ENCODE data around the gene ATAD2B. TPM values are rescaled to one million over a fixed set of nuclear protein-coding genes. Genes with fewer than 3 reads are reported as not detected.

ATAD2B gene
- total RNA-seq, 1 donor from 2014 or later, result 24.0 TPM

- H3K4me1 ChIP-seq, result peaks cover 9% of the 10 kb centered on the region
- intact Hi-C loops (cut with DNase I), result no loop called here
- no peak for TF ChIP-seq CTCF (IDR thresholded peaks at IDR 0.05)
Measured at GRCh38 chr2:23939987-23940717, 13.2 kb upstream of the ATAD2B start, which contains the start of gene UBXN2A. UBXN2A (plus strand) TSS chr2:23940463; CDS start chr2:23958315, 17,852 bp downstream.

GRCh38 chr2:23934259-23934658 is 7.3 kb upstream of the ATAD2B start:
- ATAC-seq (no peak), DNase-seq (no peak)
- Histone ChIP-seq H3K27me3 (no peaks in the 10 kb centered on the region), H3K4me3 (no peak overlapping the region), H3K9me3 (no peaks in the 10 kb centered on the region), H3K36me3 (no peaks in the 10 kb centered on the region), H3K4me1 (no peaks in the 10 kb centered on the region), H3K27ac (no peak overlapping the region)
- intact Hi-C loops (cut with DNase I), result no loop called here
- no peak for TF ChIP-seq CTCF (IDR thresholded peaks at IDR 0.05)

More at GRCh38 chr2:23939987-23940717, 13.2 kb upstream of the ATAD2B start, which contains the start of gene UBXN2A:
- ATAC-seq (peak; percentile 97), DNase-seq (peak; percentile 90)
- Histone ChIP-seq H3K36me3 (no peaks in the 10 kb centered on the region), H3K9me3 (no peaks in the 10 kb centered on the region), H3K27ac (peak within 1 kb of the TSS; percentile 83), H3K27me3 (no peaks in the 10 kb centered on the region), H3K4me3 (peak within 1 kb of the TSS; percentile 77)

GRCh38 chr2:23926290-23926749 is 603 bp downstream of the ATAD2B start:
- Histone ChIP-seq H3K27me3 (no peaks in the 10 kb centered on the region), H3K4me1 (peaks cover 17% of the 10 kb centered on the region), H3K9me3 (no peaks in the 10 kb centered on the region), H3K4me3 (peak overlapping the region; percentile 92), H3K27ac (peak overlapping the region; percentile 94), H3K36me3 (no peaks in the 10 kb centered on the region)
- no peak for TF ChIP-seq CTCF (IDR thresholded peaks at IDR 0.05)
- intact Hi-C loops (cut with DNase I), result no loop called here
- DNase-seq, result no peak
- peak; percentile 45 for ATAC-seq

GRCh38 chr2:23925702-23926289 is 1.1 kb downstream of the ATAD2B start:
- DNase-seq (no peak), ATAC-seq (peak; percentile 65)
- Histone ChIP-seq H3K36me3 (no peaks in the 10 kb centered on the region), H3K4me1 (peaks cover 18% of the 10 kb centered on the region), H3K9me3 (no peaks in the 10 kb centered on the region), H3K27ac (peak overlapping the region; percentile 94), H3K27me3 (no peaks in the 10 kb centered on the region), H3K4me3 (peak overlapping the region; percentile 92)
- intact Hi-C loops (cut with DNase I), result no loop called here
- TF ChIP-seq CTCF (IDR thresholded peaks at IDR 0.05), result no peak

- ATAC-seq, result no peak
- Histone ChIP-seq H3K27me3 (no peaks in the 10 kb centered on the region), H3K27ac (peak overlapping the region; percentile 94), H3K4me1 (peaks cover 18% of the 10 kb centered on the region), H3K9me3 (no peaks in the 10 kb centered on the region), H3K4me3 (peak overlapping the region; percentile 92), H3K36me3 (no peaks in the 10 kb centered on the region)
- no peak for DNase-seq
- no peak for TF ChIP-seq CTCF (IDR thresholded peaks at IDR 0.05)
- intact Hi-C loops (cut with DNase I), result no loop called here
Measured at GRCh38 chr2:23924589-23925359, 2.1 kb downstream of the ATAD2B start.
